Measurements from ENCODE around the gene PRSS22. TPM values are rescaled to one million over a fixed set of nuclear protein-coding genes. Genes with fewer than 3 reads are reported as not detected.

PRSS22 gene
- polyA plus RNA-seq, 1 donor (not counting 4 experiments of a cell fraction or from before 2014, with no cell fraction given): 2.2 TPM

GRCh38 chr16:2813771-2814221, 44.2 kb downstream of the PRSS22 start:
- no peak overlapping the region for H3K4me3 ChIP-seq (ENCODE audit: control insufficient read depth in 2 of 3, extremely low read depth in 1 of 3, insufficient read depth in 2 of 3, low read depth in 1 of 3, low read length in 3 of 3)
- TF ChIP-seq, protein P1, sequence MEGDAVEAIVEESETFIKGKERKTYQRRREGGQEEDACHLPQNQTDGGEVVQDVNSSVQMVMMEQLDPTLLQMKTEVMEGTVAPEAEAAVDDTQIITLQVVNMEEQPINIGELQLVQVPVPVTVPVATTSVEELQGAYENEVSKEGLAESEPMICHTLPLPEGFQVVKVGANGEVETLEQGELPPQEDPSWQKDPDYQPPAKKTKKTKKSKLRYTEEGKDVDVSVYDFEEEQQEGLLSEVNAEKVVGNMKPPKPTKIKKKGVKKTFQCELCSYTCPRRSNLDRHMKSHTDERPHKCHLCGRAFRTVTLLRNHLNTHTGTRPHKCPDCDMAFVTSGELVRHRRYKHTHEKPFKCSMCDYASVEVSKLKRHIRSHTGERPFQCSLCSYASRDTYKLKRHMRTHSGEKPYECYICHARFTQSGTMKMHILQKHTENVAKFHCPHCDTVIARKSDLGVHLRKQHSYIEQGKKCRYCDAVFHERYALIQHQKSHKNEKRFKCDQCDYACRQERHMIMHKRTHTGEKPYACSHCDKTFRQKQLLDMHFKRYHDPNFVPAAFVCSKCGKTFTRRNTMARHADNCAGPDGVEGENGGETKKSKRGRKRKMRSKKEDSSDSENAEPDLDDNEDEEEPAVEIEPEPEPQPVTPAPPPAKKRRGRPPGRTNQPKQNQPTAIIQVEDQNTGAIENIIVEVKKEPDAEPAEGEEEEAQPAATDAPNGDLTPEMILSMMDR (optimal IDR thresholded peaks at IDR 0.05 in 1 of 3, IDR thresholded peaks at IDR 0.05 in 1 of 3, conservative IDR thresholded peaks at IDR 0.05 in 1 of 3; ENCODE audit: extremely low read depth in 1 of 3, insufficient read depth in 2 of 3, low read length in 3 of 3): no peak
- no peak for TF ChIP-seq EZH2 (IDR thresholded peaks at IDR 0.05; ENCODE audit: low read length)

GRCh38 chr16:2811703-2812471, 46.1 kb downstream of the PRSS22 start:
- Histone ChIP-seq H4K20me1 (ENCODE audit: control insufficient read depth, extremely low read depth, insufficient read depth, low read length) (no peaks in the 10 kb centered on the region), H3K9ac (ENCODE audit: control insufficient read depth, extremely low read depth, insufficient read depth, low read length) (no peak overlapping the region), H2AFZ (ENCODE audit: control insufficient read depth, low read length) (no peak overlapping the region), H3K9me1 (ENCODE audit: control insufficient read depth, extremely low read depth, insufficient read depth, low read length) (no peaks in the 10 kb centered on the region), H3K27ac (ENCODE audit: control insufficient read depth, insufficient read depth, low read length) (no peak overlapping the region), H3K4me3 (ENCODE audit: control insufficient read depth in 2 of 3, extremely low read depth in 1 of 3, insufficient read depth in 2 of 3, low read depth in 1 of 3, low read length in 3 of 3) (no peak overlapping the region), H3K79me2 (ENCODE audit: control insufficient read depth, insufficient read depth, low read length) (no peaks in the 10 kb centered on the region), H3K4me1 (ENCODE audit: control insufficient read depth, extremely low read depth, insufficient read depth, low read length) (peaks cover 6% of the 10 kb centered on the region), H3K9me3 (ENCODE audit: control insufficient read depth, low read depth, low read length) (no peaks in the 10 kb centered on the region), H3K4me2 (ENCODE audit: control insufficient read depth, extremely low read depth, insufficient read depth, low read depth, low read length) (peak overlapping the region; percentile 8), H3K36me3 (ENCODE audit: control insufficient read depth in 2 of 2, extremely low read depth in 1 of 2, insufficient read depth in 2 of 2, low read length in 2 of 2) (no peaks in the 10 kb centered on the region), H3K27me3 (ENCODE audit: control insufficient read depth, extremely low read depth, insufficient read depth, low read length) (peaks cover 41% of the 10 kb centered on the region)
- FAIRE-seq (peak; percentile 32), DNase-seq (ENCODE audit: low read depth, low spot score) (no peak)
- TF ChIP-seq, protein P1 (optimal IDR thresholded peaks at IDR 0.05 in 1 of 3, IDR thresholded peaks at IDR 0.05 in 1 of 3, conservative IDR thresholded peaks at IDR 0.05 in 1 of 3; ENCODE audit: extremely low read depth in 1 of 3, insufficient read depth in 2 of 3, low read length in 3 of 3): no peak
- no peak for TF ChIP-seq EZH2 (IDR thresholded peaks at IDR 0.05; ENCODE audit: low read length)
- dilution Hi-C loops (cut with MboI; ENCODE audit: extremely low pct_ligation_motif_present, low sequenced_read_pairs): no loop called here

More at GRCh38 chr16:2813771-2814221, 44.2 kb downstream of the PRSS22 start:
- Histone ChIP-seq H4K20me1 (ENCODE audit: control insufficient read depth, extremely low read depth, insufficient read depth, low read length) (no peaks in the 10 kb centered on the region), H3K4me1 (ENCODE audit: control insufficient read depth, extremely low read depth, insufficient read depth, low read length) (peaks cover 6% of the 10 kb centered on the region), H3K27ac (ENCODE audit: control insufficient read depth, insufficient read depth, low read length) (no peak overlapping the region), H3K9ac (ENCODE audit: control insufficient read depth, extremely low read depth, insufficient read depth, low read length) (no peak overlapping the region), H2AFZ (ENCODE audit: control insufficient read depth, low read length) (no peak overlapping the region), H3K36me3 (ENCODE audit: control insufficient read depth in 2 of 2, extremely low read depth in 1 of 2, insufficient read depth in 2 of 2, low read length in 2 of 2) (no peaks in the 10 kb centered on the region), H3K79me2 (ENCODE audit: control insufficient read depth, insufficient read depth, low read length) (no peaks in the 10 kb centered on the region), H3K4me2 (ENCODE audit: control insufficient read depth, extremely low read depth, insufficient read depth, low read depth, low read length) (no peak overlapping the region), H3K9me1 (ENCODE audit: control insufficient read depth, extremely low read depth, insufficient read depth, low read length) (no peaks in the 10 kb centered on the region), H3K27me3 (ENCODE audit: control insufficient read depth, extremely low read depth, insufficient read depth, low read length) (peaks cover 45% of the 10 kb centered on the region), H3K9me3 (ENCODE audit: control insufficient read depth, low read depth, low read length) (no peaks in the 10 kb centered on the region)
- FAIRE-seq (no peak), DNase-seq (ENCODE audit: low read depth, low spot score) (no peak)
- dilution Hi-C loops (cut with MboI; ENCODE audit: extremely low pct_ligation_motif_present, low sequenced_read_pairs): no loop called here
